GM19328 (cell line): ENCODE data around the gene DLG2.

Experiments used
- ATAC-seq: cut with Tn5 transposase; IDR thresholded peaks from one replicate; pipeline ENCODE4 v1.9.1; 2021; ENCODE audit warnings: mild to moderate bottlenecking, moderate library complexity; ENCODE audit not compliant: unreplicated experiment

DLG2 gene

GRCh38 chr11:83538286-83538685, 2088.9 kb downstream of the DLG2 start:
- no peak for ATAC-seq

GRCh38 chr11:83537131-83537610, 2090.0 kb downstream of the DLG2 start:
- ATAC-seq: no peak

GRCh38 chr11:83533166-83533565, 2094.0 kb downstream of the DLG2 start:
- no peak for ATAC-seq

- no peak for ATAC-seq
Measured at GRCh38 chr11:83528877-83529276, 2098.3 kb downstream of the DLG2 start.

- ATAC-seq: no peak
Measured at GRCh38 chr11:83528225-83528624, 2098.9 kb downstream of the DLG2 start.

GRCh38 chr11:83523676-83524075, 2103.5 kb downstream of the DLG2 start:
- no peak for ATAC-seq

GRCh38 chr11:83522911-83523310, 2104.2 kb downstream of the DLG2 start:
- ATAC-seq: no peak

- ATAC-seq: no peak
Measured at GRCh38 chr11:83521647-83522596, 2105.2 kb downstream of the DLG2 start.

GRCh38 chr11:83520849-83521248, 2106.3 kb downstream of the DLG2 start:
- ATAC-seq: no peak

- ATAC-seq: no peak
Measured at GRCh38 chr11:83511646-83512045, 2115.5 kb downstream of the DLG2 start.

GRCh38 chr11:83510530-83511460, 2116.3 kb downstream of the DLG2 start:
- ATAC-seq: no peak

GRCh38 chr11:83508804-83509203, 2118.3 kb downstream of the DLG2 start:
- ATAC-seq: no peak

GRCh38 chr11:83502041-83502440, 2125.1 kb downstream of the DLG2 start:
- no peak for ATAC-seq

GRCh38 chr11:83493917-83494316, 2133.2 kb downstream of the DLG2 start:
- no peak for ATAC-seq

GRCh38 chr11:83493034-83493433, 2134.1 kb downstream of the DLG2 start:
- no peak for ATAC-seq

- ATAC-seq: no peak
Measured at GRCh38 chr11:83483808-83484207, 2143.3 kb downstream of the DLG2 start.

- ATAC-seq: no peak
Measured at GRCh38 chr11:83480811-83481210, 2146.3 kb downstream of the DLG2 start.

GRCh38 chr11:83480251-83480650, 2146.9 kb downstream of the DLG2 start:
- no peak for ATAC-seq

GRCh38 chr11:83477772-83478171, 2149.4 kb downstream of the DLG2 start:
- no peak for ATAC-seq

GRCh38 chr11:83475760-83476159, 2151.4 kb downstream of the DLG2 start:
- no peak for ATAC-seq

GRCh38 chr11:83473743-83474142, 2153.4 kb downstream of the DLG2 start:
- no peak for ATAC-seq
